Stimulated activated CD4-positive, alpha-beta T cell treated with anti-CD3 and anti-CD28 coated beads, Interleukin-1b, Interleukin-23, amount 100 ng/mL, for 48 hours (primary cell): ENCODE data around the gene MTX3.

Experiments used
- DNase-seq: peaks from one replicate; pipeline ENCODE4 v3.0.0-alpha.2; 2020

Gene MTX3, protein sequence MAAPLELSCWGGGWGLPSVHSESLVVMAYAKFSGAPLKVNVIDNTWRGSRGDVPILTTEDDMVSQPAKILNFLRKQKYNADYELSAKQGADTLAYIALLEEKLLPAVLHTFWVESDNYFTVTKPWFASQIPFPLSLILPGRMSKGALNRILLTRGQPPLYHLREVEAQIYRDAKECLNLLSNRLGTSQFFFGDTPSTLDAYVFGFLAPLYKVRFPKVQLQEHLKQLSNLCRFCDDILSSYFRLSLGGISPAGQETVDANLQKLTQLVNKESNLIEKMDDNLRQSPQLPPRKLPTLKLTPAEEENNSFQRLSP

DNA sequence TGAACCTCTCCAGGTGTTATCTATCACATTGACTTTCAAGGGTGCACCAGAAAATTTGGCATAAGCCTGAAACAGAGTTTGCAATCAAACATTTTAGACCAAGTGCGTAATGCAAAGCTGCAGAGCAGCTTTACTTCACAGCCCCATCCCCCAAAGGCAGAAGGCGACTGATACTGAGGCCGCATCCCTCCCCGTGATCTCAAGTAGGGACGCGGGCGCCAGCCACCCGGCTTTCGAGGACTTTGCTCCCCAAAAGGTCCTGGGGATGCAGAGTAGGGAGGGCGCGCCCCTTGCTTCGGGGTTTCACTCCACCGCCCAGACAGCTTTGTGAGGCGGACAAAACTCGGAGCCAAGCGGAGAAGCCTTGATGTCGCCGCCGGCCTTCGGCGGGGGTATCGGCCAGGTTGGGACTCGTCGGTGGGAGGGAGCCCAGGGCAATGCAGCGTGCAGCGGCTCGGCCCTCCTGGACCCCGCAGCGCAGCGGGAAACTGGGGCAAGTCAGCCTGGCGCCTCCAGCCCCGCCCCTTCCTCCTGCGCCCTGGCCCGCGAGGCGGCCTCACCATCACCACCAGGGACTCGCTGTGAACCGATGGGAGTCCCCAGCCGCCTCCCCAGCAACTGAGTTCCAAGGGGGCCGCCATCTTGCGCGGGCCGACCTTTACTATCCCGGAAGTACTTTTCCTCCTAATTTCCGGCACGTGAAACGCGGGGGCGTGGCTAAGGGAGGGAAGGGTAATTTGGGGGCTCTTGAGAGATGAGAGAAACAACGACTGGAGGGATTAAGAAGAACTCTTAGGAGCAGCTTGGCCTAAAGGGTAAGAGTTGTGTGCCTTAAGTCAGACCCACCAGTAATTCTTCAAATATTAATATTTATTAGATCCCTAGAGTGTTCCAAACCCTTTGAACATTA is at the start of gene MTX3:
MTX3 (minus strand) TSS at position 665 of the 910 bp plus-strand sequence; CDS start at position 641, 24 bp downstream.
- DNase-seq, result peak; percentile 90

DNA sequence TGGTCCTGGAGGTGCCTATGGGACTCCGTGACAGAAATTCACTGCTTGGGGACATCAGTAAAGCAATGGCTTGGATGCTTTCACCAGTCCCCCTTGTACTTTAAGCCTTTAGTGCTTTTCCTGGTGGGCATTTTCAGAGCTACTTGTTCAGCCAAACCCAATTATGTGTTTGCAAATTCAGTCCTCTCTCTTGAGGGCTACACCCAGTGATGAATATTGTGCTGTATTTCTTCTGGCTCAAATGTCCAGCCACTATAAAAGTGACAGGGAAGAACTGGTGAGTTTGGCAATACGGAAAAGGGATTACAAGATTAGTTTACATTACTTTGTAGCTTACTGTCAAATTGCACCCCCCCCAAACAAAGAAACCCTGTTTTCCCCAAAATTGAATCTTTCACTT is 48.6 kb upstream of the MTX3 start:
- no peak for DNase-seq

DNA sequence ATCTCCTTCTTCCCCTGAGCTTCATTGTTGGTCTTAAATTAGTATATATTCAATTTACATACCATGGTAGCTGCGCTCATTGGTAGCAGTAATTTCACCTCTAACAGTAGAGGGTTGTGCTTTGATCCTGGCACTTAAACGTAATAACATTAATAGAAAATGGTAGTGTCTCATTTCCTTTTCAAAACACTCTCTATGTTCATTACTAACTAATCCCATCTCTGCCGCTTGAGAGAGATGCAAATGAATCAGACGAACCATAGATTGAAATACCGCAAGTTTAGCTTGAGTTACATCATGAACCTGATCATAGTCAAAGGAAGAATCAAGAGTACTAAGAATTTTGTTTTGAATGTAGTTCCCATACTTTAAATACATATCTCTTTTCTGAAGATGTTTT is 46.3 kb upstream of the MTX3 start:
- DNase-seq, result no peak

DNA sequence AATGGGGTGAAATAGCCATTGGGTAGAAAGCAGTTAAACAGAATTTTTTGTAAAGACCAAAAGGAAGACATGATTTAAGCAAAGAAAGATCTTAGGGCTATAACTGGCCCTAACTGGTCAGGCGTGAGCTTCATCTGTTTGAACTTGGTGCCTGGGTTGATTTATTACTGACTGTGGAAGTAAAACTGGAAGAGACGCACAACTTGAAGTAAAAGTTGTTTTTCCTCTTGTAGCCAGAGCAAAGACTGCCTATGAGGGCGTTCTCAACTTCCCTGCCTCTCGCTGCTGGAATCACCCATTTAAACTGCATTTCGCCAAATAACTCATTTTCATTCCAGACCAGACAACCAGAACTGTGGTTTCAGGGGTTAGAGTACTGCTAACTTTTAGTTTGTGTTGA is 45.6 kb upstream of the MTX3 start:
- DNase-seq, result no peak

DNA sequence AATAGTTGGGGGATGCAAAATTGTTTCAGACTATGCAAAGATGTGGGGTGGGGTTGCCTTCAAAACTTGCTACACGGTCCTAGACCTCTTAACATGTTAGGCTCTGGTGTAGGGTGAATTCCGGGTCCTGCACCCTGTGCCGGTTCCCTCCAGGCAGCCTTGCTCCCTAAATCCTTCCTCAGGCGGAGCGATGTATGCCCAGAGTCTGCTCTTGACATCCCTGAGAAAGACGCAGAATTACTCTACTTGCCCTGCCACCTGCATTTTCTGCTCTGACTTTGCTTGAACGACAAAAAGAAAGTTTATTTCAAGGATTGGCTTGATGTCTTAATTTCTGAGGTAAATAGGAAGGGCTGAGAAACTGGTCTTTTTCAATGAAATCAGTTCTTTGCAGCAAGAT is 44.8 kb upstream of the MTX3 start:
- DNase-seq, result no peak

DNA sequence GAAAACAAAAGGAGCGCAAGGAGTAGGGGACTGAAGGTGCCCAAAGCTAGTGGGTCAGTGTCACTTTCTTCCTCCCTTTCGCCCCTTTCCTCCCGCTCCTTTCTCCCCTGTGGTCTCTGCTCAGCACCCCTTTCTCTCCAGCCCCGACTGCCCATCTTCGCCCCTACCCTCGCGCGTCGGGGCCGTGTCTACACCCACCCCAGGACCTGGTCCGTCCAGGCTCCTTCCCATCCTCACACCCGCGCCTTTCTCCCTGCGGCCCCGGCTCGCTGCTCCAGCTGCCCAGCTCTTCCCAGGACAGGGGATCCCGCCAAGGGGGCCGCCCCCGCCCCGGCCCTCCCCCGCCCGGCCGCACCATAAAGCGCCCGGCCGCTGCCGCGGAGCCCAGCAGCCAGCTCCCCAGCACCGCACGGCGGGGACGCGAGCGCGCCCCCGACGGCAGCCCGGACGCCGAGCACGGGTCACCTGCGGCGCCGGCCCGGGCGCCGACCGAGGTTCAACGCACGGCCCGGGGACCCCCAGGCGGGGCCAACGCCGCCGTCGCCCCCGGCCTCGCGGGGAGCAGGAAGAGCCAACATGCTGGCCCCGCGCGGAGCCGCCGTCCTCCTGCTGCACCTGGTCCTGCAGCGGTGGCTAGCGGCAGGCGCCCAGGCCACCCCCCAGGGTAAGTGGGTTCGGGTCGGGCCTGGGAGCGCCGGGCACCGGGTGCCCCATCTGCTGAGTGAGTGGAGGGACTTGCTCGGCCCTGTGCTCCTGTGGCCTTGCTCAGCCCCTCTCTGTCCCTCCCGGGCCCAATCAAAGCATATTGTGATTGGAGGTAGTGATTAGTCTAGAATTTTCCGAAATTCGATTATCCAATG is 44.1 kb upstream of the MTX3 start, which contains the start of gene THBS4:
THBS4 (plus strand) TSS at position 387 of the 860 bp plus-strand sequence; CDS start at position 577, 190 bp downstream.
- DNase-seq, result no peak

DNA sequence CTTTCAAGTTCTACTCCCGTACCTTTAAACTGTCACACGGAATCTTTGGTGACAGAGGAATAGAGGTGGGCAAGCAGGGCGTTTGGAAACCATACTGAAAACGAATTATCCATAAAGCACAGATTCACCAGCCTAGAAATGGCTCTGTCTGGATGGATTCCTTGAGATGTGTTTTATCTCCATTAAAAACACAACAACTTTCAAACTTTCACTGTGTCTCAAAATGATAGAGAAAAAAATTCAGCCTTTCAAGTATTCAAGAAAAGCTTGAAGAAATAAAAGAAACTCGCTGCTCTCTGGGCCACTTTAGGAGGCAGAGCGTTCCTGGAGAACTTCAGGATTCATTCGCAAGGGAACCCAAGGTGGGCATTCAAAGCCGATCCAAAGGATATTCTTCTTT is 43.5 kb upstream of the MTX3 start:
- no peak for DNase-seq

DNA sequence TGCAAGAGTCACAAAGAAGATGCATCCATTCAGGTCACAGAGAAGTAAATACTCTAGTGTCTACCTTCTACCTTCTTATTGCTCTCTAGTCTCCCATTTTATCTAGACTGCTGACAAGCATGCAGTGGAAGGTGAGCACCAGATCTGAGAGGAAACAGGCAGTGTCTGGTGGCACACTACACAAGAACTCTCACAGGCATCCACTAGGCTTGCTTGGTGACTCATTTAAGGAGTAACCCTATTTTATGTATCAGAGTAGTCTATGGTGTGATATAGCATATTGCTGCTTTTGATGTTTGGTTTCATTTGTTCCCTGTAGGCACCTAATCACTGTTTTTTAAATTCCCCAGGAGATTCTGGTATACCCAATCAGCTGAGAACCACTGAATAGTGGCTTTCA is 42.5 kb upstream of the MTX3 start:
- DNase-seq, result peak; percentile 50

DNA sequence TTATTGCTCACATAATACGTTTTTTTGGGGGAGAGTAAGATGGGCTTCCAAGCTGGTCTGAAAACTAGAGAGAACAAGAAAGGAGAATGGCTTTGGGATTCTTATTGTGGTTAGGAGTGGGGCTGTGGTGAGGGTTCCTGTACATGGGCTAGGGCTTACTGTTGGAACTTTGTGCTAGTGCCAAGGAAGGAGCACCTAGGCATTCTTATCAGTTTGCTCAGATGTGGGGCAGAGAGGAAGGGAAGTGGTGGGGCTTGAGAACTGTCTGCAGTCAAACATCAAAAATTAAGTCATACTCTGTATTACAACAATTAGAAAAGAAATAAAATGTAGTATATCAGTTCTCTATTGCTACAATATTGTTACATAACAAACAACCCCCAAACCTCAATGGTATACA is 40.0 kb upstream of the MTX3 start:
- no peak for DNase-seq

DNA sequence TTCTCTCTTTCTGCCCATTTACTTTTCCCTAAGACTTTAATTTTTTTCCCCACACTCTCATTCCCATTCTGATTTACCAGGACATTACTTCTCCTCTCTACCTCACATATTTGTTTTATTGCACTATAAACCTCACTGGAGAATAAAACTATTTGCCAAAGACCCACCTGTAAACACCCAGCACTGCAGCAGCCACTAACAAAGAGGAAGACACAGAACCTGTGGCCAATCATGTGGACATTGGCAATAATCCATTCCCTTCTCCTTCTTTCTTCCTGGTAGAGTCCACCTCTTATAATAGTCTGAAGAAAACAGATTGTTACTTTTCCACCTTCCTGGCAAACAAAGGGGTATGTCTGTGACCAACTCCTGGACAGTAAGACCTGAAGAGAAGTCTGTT is 35.8 kb upstream of the MTX3 start:
- no peak for DNase-seq

DNA sequence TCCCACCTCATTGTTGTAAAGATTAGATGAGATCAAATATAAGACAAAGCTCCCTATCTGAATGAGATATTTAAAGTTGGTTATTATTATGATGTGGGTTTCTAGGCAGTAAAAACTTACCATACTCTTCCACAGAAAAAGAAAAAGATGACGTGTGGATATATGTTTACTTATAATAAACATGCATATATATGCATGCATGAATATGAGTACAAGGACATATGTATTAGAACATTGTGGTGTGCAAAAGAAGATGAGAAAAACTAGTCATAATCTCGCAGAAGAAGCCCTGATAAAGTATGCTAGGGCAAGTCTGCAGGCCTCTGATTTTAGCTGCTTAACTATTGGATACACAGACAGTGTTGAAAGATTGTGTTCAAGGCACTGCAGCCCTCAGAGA is 34.0 kb upstream of the MTX3 start:
- DNase-seq, result no peak

DNA sequence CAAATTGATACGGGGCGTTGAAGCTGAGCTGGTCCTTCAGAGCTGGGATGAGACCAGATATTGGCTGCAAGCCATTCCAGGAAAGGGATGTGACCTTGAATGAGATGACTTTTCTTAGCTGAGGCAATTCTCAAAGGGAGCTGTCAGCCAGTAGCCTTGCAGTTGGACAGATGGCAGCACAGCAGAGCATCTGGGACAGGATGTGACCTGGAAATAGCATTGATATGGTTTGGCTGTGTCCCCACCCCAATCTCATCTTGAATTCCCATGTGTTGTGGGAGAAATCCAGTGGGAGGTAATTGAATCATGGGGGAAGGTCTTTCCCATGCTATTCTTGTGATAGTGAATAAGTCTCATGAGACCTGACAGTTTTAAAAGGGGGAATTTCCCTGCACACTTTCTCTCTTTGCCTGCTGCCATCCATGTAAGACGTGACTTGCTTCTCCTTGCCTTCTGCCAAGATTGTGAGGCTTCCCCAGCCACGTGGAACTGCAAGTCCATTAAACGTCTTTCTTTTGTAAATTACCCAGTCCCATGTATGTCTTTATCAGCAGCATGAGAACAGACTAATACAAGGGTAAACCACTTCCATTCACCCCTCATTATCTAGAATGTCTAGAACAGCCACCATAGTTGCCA is 19.8 kb upstream of the MTX3 start:
- no peak for DNase-seq

DNA sequence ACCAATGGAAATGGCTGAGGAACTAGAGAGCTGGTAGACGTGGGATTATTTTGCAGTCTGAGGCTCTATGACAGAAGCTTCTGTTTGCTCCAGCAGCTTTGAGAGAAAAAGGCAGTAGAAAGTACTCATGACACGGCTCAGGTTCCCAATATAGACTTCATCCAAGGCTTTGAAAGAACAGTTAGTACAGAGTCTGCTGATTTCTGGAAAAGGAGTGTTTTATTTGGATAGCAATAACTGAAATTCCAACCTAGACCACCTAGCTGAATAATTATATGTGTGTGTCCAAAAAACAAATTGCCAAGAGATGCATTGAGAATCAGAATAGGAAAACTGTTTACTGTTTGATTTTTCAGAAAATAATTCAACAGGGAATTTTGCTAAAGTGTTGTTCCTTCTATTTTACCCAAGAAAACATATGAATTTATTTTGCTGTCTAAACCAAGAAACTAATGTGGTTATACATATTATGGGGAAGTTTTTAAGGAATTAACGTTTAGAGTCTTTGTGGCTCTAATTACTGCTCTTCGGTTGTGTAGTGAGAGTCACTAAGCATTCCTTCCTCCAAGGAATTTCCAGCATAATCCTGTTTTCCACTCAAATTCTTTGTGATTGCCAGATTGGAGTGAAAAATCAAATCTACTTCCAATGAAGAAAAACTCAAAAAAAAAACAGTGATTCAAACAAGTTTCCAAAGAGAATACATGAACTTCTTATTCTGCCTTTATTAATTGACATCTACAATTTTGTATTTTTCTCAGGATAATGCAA is 18.1 kb upstream of the MTX3 start:
- DNase-seq, result no peak

DNA sequence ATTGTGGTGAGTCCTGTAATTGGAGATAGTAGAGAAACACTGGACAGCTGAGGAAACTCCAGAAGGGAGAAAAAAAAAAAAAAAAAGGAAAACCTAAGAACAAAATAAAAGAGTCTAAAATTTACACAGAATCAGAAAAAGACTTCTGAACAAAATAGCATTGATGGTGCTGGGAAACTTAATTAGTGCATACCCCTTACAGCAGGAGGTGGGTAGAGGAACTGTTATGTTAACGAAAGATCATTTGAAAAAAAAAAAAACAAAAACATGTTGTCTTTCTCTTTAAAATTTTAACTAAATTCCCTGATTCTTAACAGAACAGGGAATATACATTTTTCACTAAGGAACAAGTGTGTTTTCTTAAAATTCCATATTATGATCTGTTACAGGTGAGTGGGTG is 11.6 kb upstream of the MTX3 start:
- no peak for DNase-seq

DNA sequence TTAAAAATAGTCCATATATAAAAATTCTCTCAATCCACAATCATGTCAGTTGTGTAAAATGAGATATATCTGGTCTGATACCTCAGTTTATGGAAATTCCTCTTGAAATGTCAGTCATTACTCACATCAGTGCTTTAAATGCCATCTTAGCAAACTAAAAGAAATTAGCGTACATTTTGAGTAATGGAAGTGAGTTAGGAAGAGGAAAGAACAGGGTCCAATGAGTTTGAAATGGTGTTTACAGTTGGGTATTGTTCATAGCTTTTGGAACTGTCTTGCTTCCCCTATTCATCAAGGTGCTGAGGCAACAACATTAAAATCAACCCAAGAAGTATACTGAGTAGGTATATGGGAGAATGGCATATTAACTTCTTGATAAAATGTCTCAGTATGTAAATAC is 8.7 kb upstream of the MTX3 start:
- DNase-seq, result no peak

DNA sequence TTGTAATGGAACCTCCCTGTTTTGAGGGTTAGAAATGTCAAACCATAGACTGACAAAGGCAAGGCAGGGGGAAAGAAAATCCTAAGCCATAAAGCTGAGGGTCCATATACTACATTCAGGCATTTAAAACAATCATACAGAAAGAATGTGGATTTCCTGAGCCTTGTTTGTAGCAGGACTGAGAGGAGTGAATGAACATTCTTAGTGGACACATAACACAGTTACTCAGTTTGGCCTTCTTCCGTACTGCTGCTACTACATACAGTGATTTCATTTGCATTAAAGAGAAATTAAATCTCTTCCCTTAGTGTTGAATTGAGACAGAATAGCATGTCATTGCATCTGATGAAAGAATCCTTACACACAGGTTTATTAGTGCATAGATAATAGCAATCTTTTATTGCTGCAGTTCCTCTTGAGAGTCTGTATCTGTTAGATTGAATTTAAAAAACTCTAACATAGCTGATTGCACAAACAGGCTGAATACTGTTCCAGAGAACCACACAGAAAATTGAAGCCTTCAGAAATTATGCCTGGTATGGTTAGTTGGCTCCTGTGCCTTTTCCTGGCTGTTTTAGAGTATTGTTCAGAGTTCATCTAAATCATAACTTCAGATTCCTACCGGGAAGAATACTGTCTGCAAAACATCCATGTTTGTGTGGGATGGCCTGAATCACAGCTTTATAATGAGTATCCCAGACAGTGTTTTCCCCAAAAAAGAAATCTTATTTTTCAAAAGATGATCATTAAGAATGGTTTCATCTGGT is 2.0 kb upstream of the MTX3 start:
- no peak for DNase-seq

DNA sequence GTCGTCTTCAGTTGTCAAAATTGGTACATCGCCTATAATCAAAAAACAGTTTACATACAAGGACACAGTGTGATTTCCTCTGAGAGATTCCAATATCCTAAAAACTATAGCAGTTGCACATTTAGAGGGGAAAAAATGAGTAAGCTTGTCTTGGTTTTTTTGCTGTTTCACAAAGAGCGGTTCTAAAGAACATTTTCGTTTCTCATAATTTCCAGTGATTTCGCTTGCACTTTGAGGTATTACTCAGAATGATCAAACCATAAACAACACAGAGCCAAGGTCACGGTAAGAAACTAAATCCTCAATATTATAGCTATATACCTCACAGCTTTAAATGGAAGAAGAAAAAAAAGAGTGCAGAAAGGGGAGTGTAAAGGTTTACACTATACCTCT is 861 bp downstream of the MTX3 start:
- no peak for DNase-seq

DNA sequence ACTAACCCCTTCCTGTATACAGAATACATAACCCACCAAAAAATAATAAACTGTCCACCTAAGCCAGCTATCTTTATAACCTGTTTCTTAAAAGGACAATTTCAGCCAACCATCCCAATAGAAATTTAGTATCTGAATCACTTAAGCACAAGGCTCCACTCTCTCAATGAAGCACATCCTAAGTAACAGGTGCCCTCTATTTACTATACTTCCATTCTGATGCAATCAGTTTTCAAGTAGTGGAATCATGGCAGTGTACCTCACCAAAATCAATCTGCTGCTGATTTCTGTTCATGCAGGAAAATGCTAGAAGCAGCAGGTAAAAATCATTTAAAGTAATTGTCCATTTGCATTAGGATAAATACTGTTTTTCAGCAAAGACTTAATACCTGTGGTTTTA is 4.8 kb downstream of the MTX3 start:
- no peak for DNase-seq

DNA sequence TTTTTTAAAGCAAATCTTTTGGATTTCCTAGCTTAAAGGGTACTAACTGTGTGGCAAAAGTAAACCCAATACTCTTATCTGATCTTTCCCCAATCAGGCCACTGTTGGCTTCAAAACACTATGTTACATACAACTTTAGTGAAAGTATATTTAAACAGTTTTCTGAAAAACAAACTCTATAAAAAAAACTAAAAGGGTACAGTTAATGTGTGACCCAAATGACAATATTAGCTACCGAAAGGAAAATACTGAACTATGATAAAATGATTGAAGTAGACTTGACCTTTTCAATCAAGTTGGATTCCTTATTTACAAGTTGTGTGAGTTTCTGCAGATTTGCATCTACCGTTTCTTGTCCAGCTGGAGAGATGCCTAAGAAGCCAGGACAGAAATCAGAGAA is 5.8 kb downstream of the MTX3 start:
- DNase-seq, result no peak

DNA sequence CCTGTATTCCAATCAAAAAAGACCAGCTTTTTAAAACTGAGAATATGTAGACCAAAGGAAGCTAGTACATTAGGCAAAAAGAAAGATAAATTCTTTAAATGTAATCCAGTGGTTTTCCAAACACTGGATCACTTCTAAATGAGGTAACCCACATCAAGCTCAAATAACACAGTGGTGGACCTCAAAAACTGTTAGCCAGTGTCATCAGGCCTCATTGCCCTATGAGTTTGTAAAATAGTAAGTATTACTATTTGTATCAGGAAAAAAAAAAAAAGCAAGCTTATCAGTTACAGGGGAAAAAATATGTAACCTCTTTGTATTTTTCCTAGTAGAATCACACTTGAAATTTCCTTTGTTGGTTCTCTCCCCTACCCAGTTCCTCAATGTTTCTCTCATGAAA is 6.7 kb downstream of the MTX3 start:
- DNase-seq, result no peak

DNA sequence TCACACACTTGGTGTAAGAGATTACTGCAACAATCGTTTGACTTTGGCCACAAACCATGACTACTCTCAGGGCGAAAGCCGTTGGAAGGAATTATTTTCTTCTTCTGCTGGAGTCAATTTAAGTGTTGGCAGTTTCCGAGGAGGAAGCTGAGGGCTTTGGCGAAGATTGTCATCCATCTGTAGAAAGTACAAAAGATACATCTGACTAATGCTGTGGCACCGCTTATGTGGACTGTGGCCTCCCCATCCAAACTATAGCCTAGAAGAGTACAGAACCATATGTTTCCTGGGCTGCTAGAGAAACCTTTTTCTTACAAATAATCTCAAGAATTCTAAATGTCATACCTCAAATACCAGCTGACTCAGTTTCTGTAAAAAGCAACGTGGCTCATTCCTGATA is 7.4 kb downstream of the MTX3 start:
- DNase-seq, result no peak
